Measurements from ENCODE around the gene KHK. TPM values are rescaled to one million over a fixed set of nuclear protein-coding genes. Genes with fewer than 3 reads are reported as not detected.

The KHK gene
- polyA plus RNA-seq, 2 of the 4 experiments (the other 2 are of a cell fraction) = 4.2 to 7.6 TPM

GRCh38 chr2:27086090-27086723 is 365 bp upstream of the KHK start (continued):
- TF ChIP-seq ELK1 (IDR thresholded peaks at IDR 0.05; ENCODE audit: low read depth, low read length) (no peak), FOXS1 (CRISPR knock-in tag; IDR thresholded peaks at IDR 0.05) (no peak), TFCP2L1 (CRISPR knock-in tag; IDR thresholded peaks at IDR 0.05) (0 out of 2 replicates have a peak, but pooled peaks have one; percentile 23), ZNF302 (CRISPR knock-in tag; IDR thresholded peaks at IDR 0.05) (no peak), NFE2L2 (conservative IDR thresholded peaks at IDR 0.05; ENCODE audit: low read length) (no peak), GATA3 (IDR thresholded peaks at IDR 0.05; ENCODE audit: borderline replicate concordance) (no peak), HEYL (CRISPR knock-in tag; IDR thresholded peaks at IDR 0.05) (no peak), NR3C1 (IDR thresholded peaks at IDR 0.05) (no peak), FOSL2 (IDR thresholded peaks at IDR 0.05) (no peak), FOSL2 (CRISPR knock-in tag; IDR thresholded peaks at IDR 0.05) (no peak), KDM5A (IDR thresholded peaks at IDR 0.05) (peak; percentile 74), MYC (IDR thresholded peaks at IDR 0.05; ENCODE audit: borderline replicate concordance, low read length) (peak; percentile 97), SREBF2 (IDR thresholded peaks at IDR 0.05) (no peak), HOXA7 (CRISPR knock-in tag; IDR thresholded peaks at IDR 0.05) (no peak), EP300 (IDR thresholded peaks at IDR 0.05) (no peak), MAZ (IDR thresholded peaks at IDR 0.05; ENCODE audit: borderline replicate concordance, low read depth, low read length) (0 out of 2 replicates have a peak, but pooled peaks have one; percentile 78), HOXB5 (CRISPR knock-in tag; IDR thresholded peaks at IDR 0.05) (no peak), ZC3H11A (IDR thresholded peaks at IDR 0.05) (no peak), CHD4 (IDR thresholded peaks at IDR 0.05; ENCODE audit: borderline replicate concordance) (no peak), RARB (CRISPR knock-in tag; IDR thresholded peaks at IDR 0.05) (no peak), SMC3 (IDR thresholded peaks at IDR 0.05) (peak; percentile 79), USF2 (IDR thresholded peaks at IDR 0.05) (no peak), TP53 (CRISPR knock-in tag; IDR thresholded peaks at IDR 0.05) (no peak), FOSB (CRISPR knock-in tag; IDR thresholded peaks at IDR 0.05) (no peak), ESRRA (IDR thresholded peaks at IDR 0.05; ENCODE audit: borderline replicate concordance, low read length) (no peak), POLR2A (IDR thresholded peaks at IDR 0.05; ENCODE audit: low read length) (peak; percentile 41; the same call in 1 of the 2 replicates), MAX (IDR thresholded peaks at IDR 0.05) (peak; percentile 97), JUN (IDR thresholded peaks at IDR 0.05) (peak in 1 of 2 experiments; percentile 53; a peak in 2 of 5 replicates), CBX8 (IDR thresholded peaks at IDR 0.05) (no peak), RFX5 (IDR thresholded peaks at IDR 0.05) (no peak), PHF8 (IDR thresholded peaks at IDR 0.05; ENCODE audit: borderline replicate concordance, low read depth) (peak; percentile 80), EHF (CRISPR knock-in tag; IDR thresholded peaks at IDR 0.05) (no peak), JUNB (IDR thresholded peaks at IDR 0.05) (no peak), E2F6 (IDR thresholded peaks at IDR 0.05; ENCODE audit: borderline replicate concordance, low read depth) (peak; percentile 80), REST (IDR thresholded peaks at IDR 0.05) (no peak)
- TF ChIP-seq, protein P1, sequence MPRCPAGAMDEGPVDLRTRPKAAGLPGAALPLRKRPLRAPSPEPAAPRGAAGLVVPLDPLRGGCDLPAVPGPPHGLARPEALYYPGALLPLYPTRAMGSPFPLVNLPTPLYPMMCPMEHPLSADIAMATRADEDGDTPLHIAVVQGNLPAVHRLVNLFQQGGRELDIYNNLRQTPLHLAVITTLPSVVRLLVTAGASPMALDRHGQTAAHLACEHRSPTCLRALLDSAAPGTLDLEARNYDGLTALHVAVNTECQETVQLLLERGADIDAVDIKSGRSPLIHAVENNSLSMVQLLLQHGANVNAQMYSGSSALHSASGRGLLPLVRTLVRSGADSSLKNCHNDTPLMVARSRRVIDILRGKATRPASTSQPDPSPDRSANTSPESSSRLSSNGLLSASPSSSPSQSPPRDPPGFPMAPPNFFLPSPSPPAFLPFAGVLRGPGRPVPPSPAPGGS (IDR thresholded peaks at IDR 0.05) = 0 out of 3 replicates have a peak, but pooled peaks have one; percentile 30
- TF ChIP-seq, protein P2, sequence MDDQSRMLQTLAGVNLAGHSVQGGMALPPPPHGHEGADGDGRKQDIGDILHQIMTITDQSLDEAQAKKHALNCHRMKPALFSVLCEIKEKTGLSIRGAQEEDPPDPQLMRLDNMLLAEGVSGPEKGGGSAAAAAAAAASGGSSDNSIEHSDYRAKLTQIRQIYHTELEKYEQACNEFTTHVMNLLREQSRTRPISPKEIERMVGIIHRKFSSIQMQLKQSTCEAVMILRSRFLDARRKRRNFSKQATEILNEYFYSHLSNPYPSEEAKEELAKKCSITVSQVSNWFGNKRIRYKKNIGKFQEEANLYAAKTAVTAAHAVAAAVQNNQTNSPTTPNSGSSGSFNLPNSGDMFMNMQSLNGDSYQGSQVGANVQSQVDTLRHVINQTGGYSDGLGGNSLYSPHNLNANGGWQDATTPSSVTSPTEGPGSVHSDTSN (IDR thresholded peaks at IDR 0.05) = no peak

Measured in A549 (cell line).